Muscle of back (tissue), 11 donors: ENCODE measurements around the gene SLC12A7. TPM values are rescaled to one million over a fixed set of nuclear protein-coding genes. Genes with fewer than 3 reads are reported as not detected.

ENCODE experiments used
- DNase-seq, 3 donors: peaks; one replicate each; pipeline versions ENCODE4 v3.0.0 to v3.0.0-alpha.2; 2013
- polyA plus RNA-seq, 10 donors: library from polyadenylated mRNA; unstranded; fragments of 120-200 nt; gene quantifications; one replicate each; pipeline ENCODE4 v1.2.1, GENCODE V29; 2013; ENCODE audit not compliant: insufficient read length in 10 of 10

The SLC12A7 gene
- polyA plus RNA-seq, 10 donors, result 6.8 to 13.6 (median 8.3) TPM

DNA sequence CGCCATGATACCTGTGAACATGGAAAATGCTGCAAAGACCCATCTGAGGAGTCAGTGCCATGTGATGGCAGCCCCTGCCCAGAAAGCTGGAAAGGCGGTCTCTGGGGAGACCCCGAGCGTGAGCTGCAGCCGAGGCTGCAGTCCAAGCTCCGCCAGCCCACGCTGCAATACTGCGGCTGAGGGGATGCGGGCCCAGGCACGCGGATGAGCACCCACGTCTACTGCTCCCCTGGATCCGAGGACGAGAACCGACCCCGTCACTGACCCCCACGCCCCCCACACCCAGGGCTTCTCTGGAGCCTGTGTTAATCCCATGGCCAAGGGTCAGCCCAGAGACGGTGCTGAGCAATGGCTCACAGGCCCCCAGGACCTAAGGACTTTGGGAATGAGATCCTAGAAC, 32.4 kb downstream of the SLC12A7 start:
- no peak for DNase-seq

DNA sequence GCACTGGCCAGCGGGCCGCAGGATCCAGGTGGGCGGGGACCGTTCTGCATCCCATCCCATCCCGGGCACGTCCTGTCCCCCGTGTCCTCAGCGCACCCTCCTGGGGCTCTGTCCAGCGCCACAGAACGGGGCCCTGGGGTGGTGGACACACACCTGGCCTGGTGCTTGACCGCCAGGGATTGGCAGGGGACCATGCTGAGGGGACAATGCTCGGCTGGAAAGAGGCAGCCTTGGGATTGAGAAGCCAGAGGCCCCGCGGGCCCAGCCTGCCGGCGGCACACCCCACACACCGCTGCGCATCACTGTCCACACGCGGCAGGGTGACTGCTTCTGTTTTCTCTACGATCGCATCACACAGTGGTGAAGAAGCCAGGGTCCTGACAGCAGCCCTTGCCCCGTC, 33.0 kb downstream of the SLC12A7 start:
- no peak for DNase-seq

DNA sequence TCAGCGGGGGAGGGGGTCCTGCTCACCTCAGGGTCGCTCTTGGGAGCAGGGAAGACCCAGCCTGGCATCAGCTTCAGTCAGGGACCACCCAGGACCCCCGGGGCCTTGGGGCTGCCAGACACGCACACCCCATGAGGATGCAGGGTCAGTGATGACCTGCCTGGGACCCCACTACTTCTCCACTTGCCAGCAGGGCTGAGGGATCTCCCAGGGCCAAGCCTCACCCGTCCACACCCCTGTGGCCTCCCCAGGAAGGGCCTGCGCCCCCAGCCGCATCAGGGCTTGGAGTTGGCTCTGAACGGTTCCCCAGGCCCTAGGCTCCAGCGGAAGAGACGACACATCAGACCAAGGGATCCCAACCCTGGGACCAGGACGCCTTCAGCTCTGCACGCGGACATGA, 33.7 kb downstream of the SLC12A7 start:
- DNase-seq, result no peak

DNA sequence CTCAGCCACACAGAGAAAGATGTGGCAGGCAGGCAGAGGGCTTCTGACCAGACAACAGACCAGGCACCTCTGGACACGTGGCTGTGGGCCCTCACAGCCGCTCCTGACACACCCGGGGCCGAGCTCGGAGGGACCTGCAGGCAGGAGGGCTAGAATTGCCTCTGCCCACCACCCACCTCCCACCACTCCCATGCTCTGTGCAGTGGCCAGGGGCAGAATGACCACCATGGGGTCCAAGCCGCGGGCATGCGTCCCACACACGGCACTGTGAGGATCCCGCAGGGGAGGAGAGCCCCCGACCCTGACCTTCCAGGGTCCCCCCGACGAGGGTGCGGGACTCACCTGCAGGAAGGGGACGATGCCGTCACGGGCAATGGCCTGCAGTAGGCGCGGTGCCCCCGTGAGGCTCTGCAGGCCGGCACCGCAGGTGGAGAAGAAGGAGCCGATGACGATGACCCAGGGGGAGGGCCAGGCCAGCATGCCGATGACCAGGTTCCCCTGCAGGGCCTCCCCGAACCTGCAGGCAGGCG, 34.3 kb downstream of the SLC12A7 start:
- no peak for DNase-seq

DNA sequence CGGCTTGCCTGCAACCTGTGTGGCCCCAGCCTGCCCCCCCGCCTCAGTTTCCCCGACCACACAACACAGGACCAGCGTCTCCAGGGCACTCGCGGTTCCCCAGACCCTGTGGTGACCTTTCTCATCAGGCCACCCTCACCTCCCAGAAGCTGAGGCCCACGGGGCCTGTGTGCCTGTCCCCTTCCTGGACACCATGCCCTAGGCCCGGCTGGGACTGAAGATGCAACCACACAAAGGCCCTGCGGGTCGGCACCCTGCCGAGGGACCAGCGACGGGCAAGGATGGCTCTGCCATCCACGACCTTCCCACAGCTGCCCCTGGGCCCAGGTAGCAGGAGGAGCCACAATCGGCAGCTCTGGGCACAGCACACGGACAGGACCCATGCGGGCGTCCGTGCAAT, 34.8 kb downstream of the SLC12A7 start:
- no peak for DNase-seq

DNA sequence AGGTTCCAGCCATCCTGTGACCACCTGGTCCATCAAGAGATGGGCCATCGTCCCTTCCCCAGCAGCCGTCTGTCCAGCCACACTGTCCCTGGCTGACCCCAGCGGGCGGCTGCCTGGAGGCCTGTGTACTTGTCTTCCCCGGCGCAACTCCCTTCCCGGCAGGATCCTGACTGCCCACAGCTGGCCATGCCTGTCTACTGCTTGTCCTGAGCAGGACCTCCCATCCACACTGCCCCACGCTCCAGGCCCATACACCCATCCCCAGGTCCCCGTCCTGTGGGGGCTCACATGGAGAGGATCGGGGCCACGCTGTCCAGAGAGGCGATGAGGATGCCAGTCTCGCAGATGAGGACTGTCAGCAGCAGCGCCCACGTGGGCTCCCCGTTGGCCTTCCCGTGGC, 35.5 kb downstream of the SLC12A7 start:
- no peak for DNase-seq

DNA sequence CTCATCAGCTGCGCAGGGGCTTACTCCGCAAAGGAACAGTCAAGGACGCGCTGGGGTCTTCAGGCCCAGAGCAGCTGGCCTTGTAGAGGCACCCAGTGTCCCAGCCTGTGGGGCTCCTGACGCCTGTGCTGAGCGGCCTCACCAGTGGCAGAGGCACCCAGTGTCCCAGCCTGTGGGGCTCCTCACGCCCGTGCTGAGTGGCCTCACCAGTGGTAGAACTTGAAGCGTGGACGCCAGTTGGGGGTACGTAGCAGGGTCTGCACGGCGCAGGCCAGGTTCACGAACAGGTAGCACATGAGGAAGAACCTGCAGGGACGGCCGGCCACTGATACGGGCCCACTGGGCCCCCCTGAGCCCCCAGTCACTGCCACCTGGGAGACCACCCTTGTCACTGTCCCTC, 35.9 kb downstream of the SLC12A7 start:
- DNase-seq, result no peak

DNA sequence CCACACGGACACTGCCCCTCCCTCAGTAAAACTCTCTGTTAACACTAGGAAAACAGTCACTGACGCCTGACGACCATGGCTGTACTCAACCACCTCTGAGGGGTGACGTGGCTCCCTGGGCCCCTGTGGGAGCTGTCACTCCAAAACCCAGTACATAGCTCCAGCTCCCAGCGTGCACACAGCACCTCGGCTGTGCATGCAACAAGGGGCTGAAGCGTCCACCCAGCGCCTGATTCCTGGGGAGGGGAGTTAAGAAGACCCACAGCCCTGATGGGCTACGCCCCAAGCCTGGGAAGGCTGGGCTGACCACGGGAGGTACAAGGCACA, 36.3 kb downstream of the SLC12A7 start:
- DNase-seq, result no peak

DNA sequence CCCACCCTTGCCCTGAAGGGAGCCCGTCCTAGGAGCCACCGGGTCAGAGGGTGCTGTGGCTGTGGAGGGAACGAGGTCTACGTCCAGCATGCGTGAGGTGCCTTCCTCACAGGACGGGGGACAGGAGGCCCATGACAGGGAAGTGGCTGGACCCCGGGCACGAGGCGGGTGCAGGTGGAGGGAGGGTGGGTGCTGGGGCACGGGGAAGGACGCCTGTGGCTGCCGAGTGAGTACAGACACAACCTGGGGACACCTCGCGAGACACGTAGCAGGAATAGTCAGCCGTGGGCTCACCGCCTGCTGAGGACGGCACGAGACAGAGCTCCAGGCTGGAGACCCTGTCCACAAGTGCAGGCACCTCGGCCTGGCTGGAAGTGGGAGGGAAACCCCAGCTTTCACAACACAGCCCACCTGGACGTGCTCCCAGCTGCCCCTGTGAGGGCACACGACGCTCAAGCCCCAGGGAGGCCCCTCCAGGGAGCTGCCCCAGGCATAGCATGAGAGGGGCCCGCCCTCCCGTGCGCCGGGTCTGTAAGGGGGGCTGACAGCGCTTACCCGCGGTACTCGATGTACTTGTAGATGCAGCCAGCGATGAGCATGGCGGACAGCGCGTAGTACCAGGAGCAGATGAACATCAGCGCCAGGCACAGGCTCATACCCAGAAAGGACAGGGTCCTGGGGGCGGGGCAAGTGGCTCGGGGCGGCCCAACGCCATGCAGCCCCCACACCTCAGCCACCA, 36.9 kb downstream of the SLC12A7 start:
- no peak for DNase-seq

DNA sequence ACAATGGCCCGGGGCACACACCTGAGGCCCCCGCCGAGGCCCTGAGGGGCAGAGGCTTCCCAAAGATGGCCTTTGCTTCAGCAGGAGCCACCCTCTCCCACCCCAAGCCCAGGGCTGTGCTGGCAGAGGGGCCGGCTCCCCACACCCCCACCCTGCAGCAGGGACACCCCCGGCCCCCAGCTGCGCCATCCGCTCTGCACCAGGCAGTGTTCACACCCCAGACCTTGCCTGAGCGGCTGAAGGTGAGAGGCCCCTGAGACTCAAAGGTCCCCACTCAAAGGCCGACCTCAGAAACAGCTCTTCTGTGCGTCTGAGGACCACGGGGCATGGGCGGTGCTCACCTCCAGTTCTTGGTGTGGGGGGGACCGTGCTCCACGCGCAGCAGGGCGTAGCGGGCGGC, 37.6 kb downstream of the SLC12A7 start:
- DNase-seq, result no peak

DNA sequence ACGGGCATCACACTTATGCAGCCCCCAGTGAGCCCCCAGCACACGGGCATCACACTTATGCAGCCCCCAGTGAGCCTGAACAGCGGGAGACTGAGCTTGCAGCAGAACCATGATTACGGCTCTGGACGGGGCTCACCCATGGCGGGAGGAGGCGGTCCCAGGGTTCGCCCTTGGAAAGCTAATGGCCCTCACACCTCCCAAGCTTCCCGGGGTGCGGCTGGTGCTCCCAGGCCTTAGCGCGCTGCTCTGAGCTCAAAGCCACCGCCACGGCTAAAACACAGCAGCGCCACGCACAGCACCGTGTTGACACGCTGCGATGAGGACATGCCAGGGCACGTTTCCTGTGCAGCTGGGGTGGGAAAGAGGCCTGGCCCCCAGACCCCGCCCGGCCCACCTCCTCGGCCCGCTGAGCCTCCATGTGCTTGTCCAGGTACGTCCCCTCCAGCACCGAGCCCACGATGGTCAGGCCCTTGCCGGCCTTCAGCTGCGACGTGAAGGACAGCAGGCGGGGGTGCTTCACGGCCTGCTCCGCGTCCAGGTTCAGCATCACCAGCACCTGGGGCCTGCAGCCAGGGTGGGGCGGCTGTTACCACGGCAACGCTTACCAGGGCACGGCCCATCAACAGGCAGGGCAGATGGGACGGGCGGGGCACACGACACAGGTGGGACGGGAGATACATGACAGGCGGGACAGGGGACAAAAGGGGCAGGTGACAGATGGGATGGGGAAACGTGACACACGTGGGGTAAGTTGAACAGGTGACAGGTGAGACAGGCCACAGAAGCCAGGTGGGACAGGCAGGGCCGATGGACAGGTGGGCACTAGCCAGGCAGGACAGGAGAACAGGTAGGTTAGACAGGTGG, 38.4 kb downstream of the SLC12A7 start:
- no peak for DNase-seq

DNA sequence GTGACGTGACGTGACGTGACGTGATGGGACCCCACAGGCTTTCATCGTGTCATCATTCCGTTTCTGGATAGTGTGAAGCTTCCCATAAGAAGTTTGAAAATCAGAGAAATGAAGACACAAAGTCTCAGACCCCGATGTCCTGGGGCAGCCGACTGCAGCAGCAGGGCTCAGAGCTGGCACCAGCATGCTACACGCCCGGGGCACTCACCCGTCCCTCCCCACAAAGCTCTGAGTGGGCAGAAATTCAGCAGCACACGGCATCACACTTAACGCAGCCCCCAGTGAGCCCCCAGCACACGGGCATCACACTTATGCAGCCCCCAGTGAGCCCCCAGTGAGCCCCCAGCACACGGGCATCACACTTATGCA, 42.2 kb downstream of the SLC12A7 start:
- DNase-seq, result no peak

DNA sequence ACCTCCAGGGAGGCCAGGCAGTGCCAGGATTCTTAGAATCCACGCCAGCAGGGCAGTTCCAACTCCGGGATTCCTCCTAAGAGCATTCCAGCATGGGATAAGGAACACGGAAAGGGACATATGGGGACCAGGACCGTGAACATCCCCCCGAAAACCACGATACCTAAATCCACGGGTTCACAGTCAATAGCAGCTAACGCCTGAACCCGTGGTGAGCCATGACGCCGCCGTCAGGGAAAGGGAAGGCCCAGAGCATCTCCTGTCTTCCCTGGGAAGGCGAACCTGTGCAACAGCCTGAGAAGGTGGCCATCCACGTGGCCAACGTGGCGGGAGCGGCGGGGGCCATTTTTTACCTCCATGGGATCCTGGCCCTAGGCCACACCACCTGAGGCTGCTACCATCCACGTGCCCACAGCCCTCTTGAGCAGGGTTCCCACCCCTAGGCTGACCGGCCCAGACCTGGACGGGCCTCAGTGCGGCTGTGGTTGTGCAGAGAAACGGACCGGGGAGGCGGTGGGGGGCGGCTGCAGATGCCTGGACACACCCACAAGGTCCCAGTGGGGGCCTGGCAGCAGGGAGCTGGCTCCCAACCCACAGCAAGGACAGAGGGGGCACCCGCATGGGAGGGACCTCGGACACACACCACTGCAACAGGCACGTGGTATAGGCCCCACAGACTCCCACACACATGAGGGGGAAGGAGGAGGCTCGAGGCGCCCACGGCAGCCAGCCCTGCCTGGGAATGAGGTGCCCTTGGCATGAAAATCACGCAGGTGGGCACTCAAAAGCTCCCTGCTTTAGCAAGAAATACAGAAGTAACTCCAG, 42.8 kb downstream of the SLC12A7 start:
- no peak for DNase-seq

DNA sequence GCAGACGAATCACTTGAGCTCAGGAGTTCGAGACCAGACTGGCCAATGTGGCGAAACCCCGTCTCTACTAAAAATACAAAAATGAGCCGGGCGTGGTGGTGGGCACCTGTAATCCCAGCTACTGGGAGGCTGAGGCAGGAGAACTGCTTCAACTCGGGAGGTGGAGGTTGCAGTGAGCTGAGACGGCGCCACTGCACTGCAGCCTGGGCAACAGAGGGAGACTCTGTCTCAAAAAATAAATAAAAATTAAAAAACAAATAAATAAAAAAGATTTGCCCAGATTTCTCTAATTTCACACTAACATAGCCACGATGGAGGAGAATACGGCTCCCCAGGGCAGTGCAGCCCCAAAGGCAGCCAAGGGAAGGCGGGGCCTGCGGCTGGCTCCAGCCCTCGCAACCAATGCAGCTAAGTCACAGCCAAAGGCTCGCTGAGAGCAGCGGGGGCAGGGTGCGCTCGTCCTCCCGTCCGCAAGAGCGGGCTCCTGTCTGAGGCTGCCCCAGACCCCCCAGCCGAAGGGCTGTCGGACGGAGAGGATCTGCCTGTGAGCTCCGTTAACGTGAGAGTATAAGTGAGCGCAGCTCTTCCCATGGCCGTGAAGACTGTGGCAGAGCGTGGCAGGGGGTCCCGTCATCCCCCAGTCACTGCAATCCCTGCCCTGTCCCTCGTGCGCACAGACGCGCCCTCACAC, 43.5 kb downstream of the SLC12A7 start:
- DNase-seq, result peak in 1 of 3 donors; percentile 50

DNA sequence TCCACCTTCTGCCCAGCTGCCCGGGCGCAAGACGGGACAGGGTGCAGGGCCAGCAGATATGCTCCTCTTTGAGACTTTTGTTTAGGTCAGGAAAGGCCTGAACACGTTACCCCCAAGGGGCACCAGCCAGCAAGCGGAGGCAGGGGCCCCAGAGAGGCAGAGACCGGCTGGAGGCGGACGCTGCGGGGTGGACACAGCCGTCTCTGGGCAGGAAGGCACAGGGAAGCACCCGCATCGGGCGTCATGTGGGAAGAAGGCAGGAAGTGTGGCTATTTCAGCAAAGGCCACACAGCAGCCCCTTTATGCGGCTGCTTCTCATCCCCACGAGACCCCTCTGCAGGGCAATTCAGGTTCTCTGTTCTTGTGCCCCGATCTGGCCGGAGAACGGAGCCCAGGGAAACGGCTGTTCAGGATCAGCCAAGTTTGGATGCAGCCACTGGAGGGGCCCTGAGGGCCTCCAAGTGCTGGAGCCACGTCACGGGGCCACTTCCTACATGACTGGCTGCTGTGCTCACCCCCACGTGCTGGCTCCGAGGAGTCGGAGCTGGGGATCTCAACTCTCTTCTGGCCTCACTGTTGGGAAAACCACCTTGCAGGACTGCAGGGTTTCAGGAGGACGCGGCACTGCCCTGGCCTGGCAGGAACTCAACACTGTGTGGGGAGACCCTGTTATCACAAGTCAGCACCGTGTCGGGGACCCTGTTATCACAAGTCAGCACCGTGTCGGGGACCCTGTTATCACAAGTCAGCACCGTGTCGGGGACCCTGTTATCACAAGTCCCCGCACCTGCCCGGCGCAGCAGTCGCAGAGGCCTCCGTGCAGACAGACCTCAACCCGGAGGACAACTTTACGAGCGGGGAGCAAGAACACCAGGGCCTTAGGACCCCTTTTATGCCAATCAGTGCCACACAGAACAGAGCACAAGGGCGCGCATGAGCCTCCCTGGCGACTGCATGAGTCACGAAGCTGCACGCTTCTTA, 44.4 kb downstream of the SLC12A7 start:
- peak in 1 of 3 donors; percentile 36 for DNase-seq

DNA sequence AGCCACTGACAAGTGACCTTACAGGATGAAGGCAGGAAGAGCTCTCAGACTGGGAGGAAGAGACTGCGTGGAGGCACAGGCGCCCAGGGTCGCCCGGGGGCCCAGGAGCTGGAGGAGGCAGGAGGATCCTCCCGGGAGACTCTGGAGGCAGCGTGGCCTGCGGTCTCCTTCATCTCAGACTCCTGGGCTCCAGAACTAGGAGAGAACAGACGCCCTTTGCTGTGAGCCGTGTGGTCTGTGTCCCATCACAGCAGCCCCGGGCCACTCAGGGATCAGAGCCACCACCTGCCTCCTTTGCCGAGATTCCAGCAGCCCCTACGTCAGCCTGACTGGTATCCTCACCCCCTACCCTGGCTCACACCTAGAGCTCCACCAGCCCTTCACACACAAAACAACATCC, 45.2 kb downstream of the SLC12A7 start:
- no peak for DNase-seq

DNA sequence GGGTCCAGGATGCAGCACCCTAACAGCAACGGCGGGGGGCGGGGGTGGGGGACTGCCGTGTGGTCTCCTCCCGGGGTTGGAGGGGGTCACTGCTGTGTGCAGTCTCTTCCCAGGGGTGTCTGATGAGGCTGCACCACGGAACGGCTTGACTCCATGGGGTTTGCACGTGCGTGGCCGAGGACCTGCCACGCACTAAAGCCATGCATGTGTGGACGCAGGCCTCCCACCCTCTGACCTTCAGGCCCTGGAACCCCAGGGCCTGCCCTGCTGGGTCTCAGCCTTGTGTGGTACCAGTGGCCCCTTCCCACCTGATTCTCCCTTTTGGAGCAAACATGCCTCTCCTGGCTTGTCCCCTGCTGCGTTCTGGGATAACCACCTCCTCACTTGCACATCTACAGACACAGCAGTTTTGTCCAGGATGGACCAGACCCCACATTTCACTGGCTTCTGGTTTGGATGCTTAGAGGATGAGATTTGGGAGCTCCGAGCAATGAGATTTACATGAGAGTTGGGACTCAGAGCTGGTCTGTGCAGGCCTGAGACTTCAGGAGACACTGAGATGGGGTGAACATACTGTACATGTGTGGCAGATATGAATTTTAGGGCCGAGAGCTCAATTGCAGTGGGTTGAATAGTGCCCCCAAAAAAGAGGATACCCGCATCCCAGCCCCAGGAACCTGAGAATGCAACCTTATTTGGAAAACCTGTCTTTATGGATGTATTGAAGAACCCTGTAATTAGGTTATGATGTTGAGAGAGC, 45.8 kb downstream of the SLC12A7 start:
- no peak for DNase-seq

DNA sequence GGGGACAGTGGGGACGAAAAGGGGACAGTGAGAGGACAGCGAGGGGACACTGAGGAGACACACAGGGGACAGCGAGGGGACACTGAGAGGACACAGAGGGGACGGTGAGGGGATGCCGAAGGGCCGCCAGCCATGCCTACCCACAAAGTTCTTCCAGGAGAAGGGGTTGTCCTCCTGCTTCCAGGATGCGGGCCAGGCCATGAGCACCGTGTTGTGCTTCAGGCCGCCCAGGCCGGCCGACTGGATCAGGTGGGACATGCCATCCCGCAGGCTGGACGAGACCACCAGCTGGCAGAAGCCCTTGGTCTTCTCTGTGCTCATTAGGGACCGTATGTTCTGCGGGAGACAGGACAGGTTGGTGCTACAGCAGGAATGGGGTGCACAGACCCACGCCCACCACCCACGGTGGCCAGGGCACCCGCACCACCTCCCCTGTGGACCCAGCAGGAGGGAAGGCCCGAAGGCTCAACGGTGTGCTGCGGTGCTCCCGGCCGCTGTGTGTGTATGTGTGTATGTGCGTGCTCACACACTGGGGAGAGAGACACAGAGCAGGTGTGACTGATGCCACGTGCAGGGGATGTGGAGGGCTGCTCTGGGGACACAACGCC, 46.6 kb downstream of the SLC12A7 start:
- no peak for DNase-seq
